PFSK-1 (cell line): ENCODE data around the gene RBCK1.
A peak's percentile ranks its signal among the peaks of the same experiment; 100 is the strongest.

ENCODE experiments used
- FOXP2 ChIP-seq: optimal IDR thresholded peaks from 2 replicates; pipeline ENCODE3; 2011; ENCODE audit warnings: borderline replicate concordance, control low read depth, inconsistent platforms; ENCODE audit not compliant: insufficient read depth; ENCODE audit errors: extremely low read length, extremely low read depth
- POLR2AphosphoS5 ChIP-seq: IDR thresholded peaks from 2 replicates; pipeline ENCODE4 v1.6.1; 2012; ENCODE audit warnings: low read depth, mild to moderate bottlenecking, control low read depth, low read length, moderate library complexity
- REST ChIP-seq, 2 experiments: IDR thresholded peaks; 2 replicates each; pipeline versions ENCODE4 v1.6.1 to v1.8.0; 2011 to 2012; ENCODE audit warnings: low read depth in 2 of 2, low read length in 2 of 2, control low read depth in 1 of 2, inconsistent platforms in 1 of 2, mild to moderate bottlenecking in 1 of 2, moderate library complexity in 1 of 2; ENCODE audit not compliant: insufficient read depth in 1 of 2
- SIN3A ChIP-seq: IDR thresholded peaks from 2 replicates; pipeline ENCODE4 v1.6.1; 2012; ENCODE audit warnings: mild to moderate bottlenecking, low read length, moderate library complexity, borderline replicate concordance; ENCODE audit not compliant: insufficient read depth
- TAF1 ChIP-seq: IDR thresholded peaks from 2 replicates; pipeline ENCODE4 v1.6.1; 2012; ENCODE audit warnings: low read length, control low read depth, borderline replicate concordance; ENCODE audit not compliant: insufficient read depth

Gene RBCK1

GRCh38 chr20:380763-381580 is 27.1 kb upstream of the RBCK1 start:
- TF ChIP-seq FOXP2: no peak
- peak; percentile 50; the same call in 1 of the 2 replicates for TF ChIP-seq POLR2AphosphoS5
- TF ChIP-seq REST (IDR thresholded peaks at IDR 0.05; ENCODE audit: insufficient read depth in 1 of 2, low read depth in 2 of 2, low read length in 2 of 2): peak in 1 of 2 experiments; percentile 58; a peak in 1 of 4 replicates
- peak; percentile 35; the same call in 1 of the 2 replicates for TF ChIP-seq SIN3A
- 0 out of 2 replicates have a peak, but pooled peaks have one; percentile 59 for TF ChIP-seq TAF1

GRCh38 chr20:381581-382290 is 26.4 kb upstream of the RBCK1 start:
- TF ChIP-seq FOXP2: peak; percentile 81
- no peak for TF ChIP-seq REST (IDR thresholded peaks at IDR 0.05; ENCODE audit: insufficient read depth in 1 of 2, low read depth in 2 of 2, low read length in 2 of 2)
- TF ChIP-seq POLR2AphosphoS5: peak; percentile 50; the same call in 1 of the 2 replicates

- no peak for TF ChIP-seq POLR2AphosphoS5
- no peak for TF ChIP-seq SIN3A
- TF ChIP-seq TAF1: no peak
- TF ChIP-seq FOXP2: no peak
- no peak for TF ChIP-seq REST (IDR thresholded peaks at IDR 0.05; ENCODE audit: insufficient read depth in 1 of 2, low read depth in 2 of 2, low read length in 2 of 2)
These were observed 25.6 kb upstream of the RBCK1 start for GRCh38 chr20:382291-383115.

GRCh38 chr20:383889-384288 is 24.2 kb upstream of the RBCK1 start:
- no peak for TF ChIP-seq TAF1
- TF ChIP-seq POLR2AphosphoS5: no peak

GRCh38 chr20:384723-385122 is 23.4 kb upstream of the RBCK1 start:
- TF ChIP-seq POLR2AphosphoS5 (no peak), SIN3A (no peak), REST (IDR thresholded peaks at IDR 0.05; ENCODE audit: insufficient read depth in 1 of 2, low read depth in 2 of 2, low read length in 2 of 2) (no peak), FOXP2 (no peak), TAF1 (no peak)
